Measurements from ENCODE around the gene GFOD1.

The GFOD1 gene

DNA sequence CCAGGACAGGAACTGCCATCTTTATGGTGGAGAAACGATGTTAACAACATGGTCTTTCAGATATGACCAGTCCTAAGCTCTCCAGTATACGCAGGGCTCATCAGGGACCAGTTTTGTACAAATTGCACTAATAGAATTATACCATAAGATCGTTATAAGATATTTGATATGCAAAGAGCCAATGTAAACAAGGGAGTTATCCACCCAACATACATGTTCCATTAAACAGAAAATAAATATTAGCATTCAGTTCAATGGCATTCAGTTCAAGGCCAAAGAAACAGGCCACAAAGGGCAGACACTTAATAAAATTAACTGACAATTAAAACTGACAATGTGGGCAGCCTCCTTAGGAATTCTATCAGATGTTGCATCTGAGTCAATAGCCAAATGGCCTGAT, 2.6 kb downstream of the GFOD1 start:
- no peak for DNase-seq

- no peak for DNase-seq
Measured at GRCh38 chr6:13484138-13484708, 3.2 kb downstream of the GFOD1 start.

- DNase-seq = no peak
Measured at GRCh38 chr6:13480631-13481501, 6.5 kb downstream of the GFOD1 start.

DNA sequence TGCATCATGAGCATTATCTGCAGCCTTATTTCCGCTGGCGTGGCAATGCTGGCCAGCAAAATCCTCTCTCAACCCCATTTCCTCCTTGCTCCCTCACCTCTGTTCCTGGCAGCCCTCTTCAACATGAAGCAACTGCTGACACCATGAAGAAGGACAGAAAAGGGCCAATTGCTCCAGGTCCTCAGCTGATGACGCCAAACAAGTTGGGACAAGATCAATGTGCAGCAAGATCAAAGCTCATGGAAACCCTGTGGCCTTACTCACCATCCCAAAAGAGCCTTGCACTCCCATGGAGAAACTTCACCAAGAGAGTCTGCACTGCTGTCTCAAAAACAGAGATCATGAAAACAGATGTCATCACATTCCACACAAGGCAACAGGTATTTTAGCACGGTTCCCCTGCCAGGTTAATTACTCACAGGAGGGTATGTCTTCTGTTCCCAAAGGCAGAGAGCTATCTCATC, 7.4 kb downstream of the GFOD1 start:
- no peak for DNase-seq

- no peak for DNase-seq
Measured at GRCh38 chr6:13479206-13479800, 8.1 kb downstream of the GFOD1 start.

- no peak for DNase-seq
Measured at GRCh38 chr6:13478525-13478966, 8.9 kb downstream of the GFOD1 start.

DNA sequence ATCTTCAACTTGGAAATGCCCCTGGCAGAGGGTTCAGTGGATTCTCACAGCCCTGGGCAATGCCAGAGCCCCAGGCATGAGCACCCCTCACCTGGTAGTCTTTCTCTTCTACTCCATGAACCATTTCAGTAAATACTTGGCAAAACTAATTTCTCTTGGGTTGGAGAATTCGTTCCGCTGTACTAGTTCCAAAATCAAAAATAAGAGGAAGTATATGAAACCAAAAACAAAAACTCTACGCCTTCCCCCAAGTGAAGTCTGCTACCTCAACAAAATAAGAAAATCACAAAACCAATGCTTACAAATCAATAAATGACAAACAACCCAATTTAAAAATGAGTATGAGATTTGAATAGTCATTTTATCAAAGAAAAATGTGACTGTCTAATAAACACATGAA, 12.6 kb downstream of the GFOD1 start:
- no peak for DNase-seq

- no peak for DNase-seq
Measured at GRCh38 chr6:13474360-13474759, 13.0 kb downstream of the GFOD1 start.

- no peak for DNase-seq
Measured at GRCh38 chr6:13473768-13474165, 13.6 kb downstream of the GFOD1 start.

DNA sequence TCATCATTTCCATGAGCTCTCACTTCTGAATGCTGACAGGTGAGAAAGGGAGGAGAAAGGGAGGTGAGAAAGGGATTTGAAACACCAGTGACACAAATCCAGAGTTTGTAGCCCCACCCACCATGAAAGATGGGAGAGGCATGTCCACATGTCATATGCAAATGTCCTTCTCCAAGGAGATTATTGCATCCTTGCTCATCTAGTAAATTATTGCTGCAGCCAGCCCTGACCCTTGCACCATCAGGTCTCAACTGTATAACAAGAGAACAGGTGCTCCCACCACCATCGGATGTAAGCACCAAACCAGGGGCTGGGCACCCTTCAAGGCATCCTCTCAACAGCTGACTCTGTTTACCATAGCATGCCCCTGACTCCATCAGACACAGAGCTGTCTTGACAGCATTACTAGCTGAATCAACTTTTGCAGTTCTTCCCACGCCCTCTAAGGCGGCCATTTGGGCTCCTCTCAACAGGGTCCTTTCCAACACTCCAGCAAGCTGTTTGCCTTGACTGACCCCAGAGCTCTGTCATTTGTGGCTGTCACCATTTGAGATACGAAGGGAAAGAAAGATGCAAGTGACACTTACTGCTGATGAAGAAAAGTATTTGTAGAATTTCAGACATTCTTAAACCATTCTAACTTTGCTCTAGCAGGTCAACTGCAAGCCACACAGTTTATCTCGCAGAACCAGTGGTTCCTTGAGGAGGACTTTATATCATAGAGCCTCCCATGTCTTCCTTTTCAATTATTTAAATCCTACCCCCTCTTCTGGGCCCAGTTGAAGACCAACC, 14.2 kb downstream of the GFOD1 start:
- no peak for DNase-seq

DNA sequence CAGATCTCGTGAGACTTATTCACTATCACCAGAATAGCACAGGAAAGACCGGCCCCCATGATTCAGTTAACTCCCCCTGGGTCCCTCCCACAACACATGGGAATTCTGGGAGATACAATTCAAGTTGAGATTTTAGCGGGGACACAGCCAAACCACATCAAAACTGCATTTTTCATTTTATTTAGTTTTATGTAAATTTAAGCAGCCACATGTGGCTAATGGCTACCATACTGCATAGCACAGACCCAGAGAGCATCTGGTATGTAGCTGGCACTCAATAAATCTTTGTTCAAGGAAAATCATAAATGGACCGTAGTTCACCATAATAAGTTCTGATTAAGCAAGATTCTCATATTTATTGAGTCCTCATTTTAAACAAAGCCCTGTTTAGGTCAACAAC, 15.3 kb downstream of the GFOD1 start:
- DNase-seq = no peak

- DNase-seq = no peak
Measured at GRCh38 chr6:13471184-13471583, 16.2 kb downstream of the GFOD1 start.

GRCh38 chr6:13470238-13471140, 16.9 kb downstream of the GFOD1 start:
- no peak for DNase-seq

GRCh38 chr6:13469693-13470092, 17.7 kb downstream of the GFOD1 start:
- no peak for DNase-seq

DNA sequence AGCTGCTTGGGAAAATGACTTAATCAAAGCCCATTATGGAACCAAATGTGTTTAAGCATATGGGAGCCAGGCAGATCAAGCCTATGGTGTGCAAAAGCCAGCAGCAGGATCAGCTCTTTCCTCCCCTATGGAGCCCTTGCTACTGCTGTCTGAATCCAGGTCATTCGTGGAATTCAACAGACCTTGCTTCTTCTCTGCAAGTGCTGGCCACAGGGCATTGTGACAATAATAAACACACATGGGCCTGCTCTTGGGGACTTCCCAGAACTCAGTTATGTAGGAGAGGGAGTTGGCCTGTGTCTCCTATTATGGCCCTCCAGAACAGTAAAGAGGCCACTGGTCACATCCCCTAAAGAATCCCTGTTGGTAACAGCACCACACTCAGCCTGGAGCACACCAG, 18.6 kb downstream of the GFOD1 start:
- no peak for DNase-seq

- DNase-seq = no peak
Measured at GRCh38 chr6:13467216-13467600, 20.2 kb downstream of the GFOD1 start.

GRCh38 chr6:13466304-13467215, 20.8 kb downstream of the GFOD1 start:
- no peak for DNase-seq

DNA sequence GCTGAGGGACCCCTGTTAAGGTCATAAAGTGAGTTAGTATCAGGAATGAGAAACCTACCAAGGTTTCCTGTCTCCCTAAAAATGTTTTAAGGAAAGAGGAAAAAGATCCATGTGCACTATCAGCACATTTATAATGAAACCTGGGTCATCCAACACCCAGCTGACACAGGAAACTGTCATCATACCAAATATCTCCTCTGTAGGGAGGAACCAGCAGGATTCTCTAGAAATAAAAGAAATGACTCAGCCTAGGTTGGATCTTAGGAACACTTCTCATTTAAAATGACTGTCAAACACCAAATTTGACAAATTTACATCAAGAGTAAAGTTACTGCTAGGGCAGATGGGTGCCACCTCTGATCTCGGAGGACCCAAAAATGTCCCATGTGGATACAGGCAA, 21.7 kb downstream of the GFOD1 start:
- no peak for DNase-seq

GRCh38 chr6:13463941-13464340, 23.5 kb downstream of the GFOD1 start:
- no peak for DNase-seq

GRCh38 chr6:13463328-13463717, 24.1 kb downstream of the GFOD1 start:
- DNase-seq = no peak
